ENCODE measurements around the gene RTN1.

RTN1 gene

DNA sequence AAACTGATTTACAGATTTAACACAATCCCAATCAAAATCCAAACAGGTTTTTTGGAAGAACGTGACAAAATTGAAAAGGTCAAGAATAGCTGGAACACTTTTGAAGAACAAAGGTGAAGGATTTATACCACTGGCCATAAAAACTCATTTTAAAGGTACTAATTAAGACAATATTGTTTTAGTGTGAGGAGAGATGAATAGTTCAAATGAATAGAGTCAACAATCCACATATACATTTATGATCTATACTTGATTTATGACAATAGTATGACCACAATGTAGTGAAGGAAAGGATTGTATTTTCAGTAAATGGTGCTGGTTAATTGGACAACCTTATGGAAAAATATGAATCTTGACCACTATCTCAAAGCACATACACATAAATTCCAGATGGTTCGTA is 323.3 kb downstream of the RTN1 start:
- no peak for DNase-seq (ENCODE audit: low spot score)
